T-helper 1 cell treated with Interleukin-12 subunit alpha and Interleukin-12 subunit beta and Interleukin-4 antibody, amounts not matched to agents 30 μg/mL and 1 μg/mL, for 36 hours (primary cell): ENCODE data around the gene MAGEA11.
"Not testable (repeated sequence)": the region's sequence is repeated elsewhere in the genome, so short reads cannot be mapped to it uniquely, and the experiment has no call there.

Source experiments
- H3K27ac Mint-ChIP-seq: one replicate; pipeline ENCODE4 v1.8.0; 2021; ENCODE audit warnings: mild to moderate bottlenecking, mixed read lengths
- H3K27me3 Mint-ChIP-seq: one replicate; pipeline ENCODE4 v1.8.0; 2021; ENCODE audit warnings: low read depth, mixed read lengths
- H3K36me3 Mint-ChIP-seq: one replicate; pipeline ENCODE4 v1.8.0; 2021; ENCODE audit warnings: low read depth, mixed read lengths
- H3K4me1 Mint-ChIP-seq: one replicate; pipeline ENCODE4 v1.8.0; 2021; ENCODE audit warnings: low read depth, mixed read lengths
- H3K4me3 Mint-ChIP-seq: one replicate; pipeline ENCODE4 v1.8.0; 2021; ENCODE audit warnings: mild to moderate bottlenecking, moderate library complexity, mixed read lengths
- H3K9me3 Mint-ChIP-seq: one replicate; pipeline ENCODE4 v1.8.0; 2021; ENCODE audit warnings: mixed read lengths

MAGEA11 gene, protein sequence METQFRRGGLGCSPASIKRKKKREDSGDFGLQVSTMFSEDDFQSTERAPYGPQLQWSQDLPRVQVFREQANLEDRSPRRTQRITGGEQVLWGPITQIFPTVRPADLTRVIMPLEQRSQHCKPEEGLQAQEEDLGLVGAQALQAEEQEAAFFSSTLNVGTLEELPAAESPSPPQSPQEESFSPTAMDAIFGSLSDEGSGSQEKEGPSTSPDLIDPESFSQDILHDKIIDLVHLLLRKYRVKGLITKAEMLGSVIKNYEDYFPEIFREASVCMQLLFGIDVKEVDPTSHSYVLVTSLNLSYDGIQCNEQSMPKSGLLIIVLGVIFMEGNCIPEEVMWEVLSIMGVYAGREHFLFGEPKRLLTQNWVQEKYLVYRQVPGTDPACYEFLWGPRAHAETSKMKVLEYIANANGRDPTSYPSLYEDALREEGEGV

GRCh38 chrX:149711545-149712236, at the start of gene MAGEA11:
Gene MAGEA11, plus strand, starts transcription at chrX:149712060. Its CDS starts 1,100 bp downstream, at chrX:149713160.
- H3K36me3 Mint-ChIP-seq: no peaks in the 10 kb centered on the region
- no peak within 1 kb of the TSS for H3K27ac Mint-ChIP-seq
- no peak within 1 kb of the TSS for H3K4me3 Mint-ChIP-seq
- no peaks in the 10 kb centered on the region for H3K4me1 Mint-ChIP-seq
- H3K27me3 Mint-ChIP-seq: no peaks in the 10 kb centered on the region
- no peaks in the 10 kb centered on the region for H3K9me3 Mint-ChIP-seq

GRCh38 chrX:149675088-149675487, 36.8 kb upstream of the MAGEA11 start:
- not testable (repeated sequence) for H3K4me1 Mint-ChIP-seq, H3K4me3 Mint-ChIP-seq

DNA sequence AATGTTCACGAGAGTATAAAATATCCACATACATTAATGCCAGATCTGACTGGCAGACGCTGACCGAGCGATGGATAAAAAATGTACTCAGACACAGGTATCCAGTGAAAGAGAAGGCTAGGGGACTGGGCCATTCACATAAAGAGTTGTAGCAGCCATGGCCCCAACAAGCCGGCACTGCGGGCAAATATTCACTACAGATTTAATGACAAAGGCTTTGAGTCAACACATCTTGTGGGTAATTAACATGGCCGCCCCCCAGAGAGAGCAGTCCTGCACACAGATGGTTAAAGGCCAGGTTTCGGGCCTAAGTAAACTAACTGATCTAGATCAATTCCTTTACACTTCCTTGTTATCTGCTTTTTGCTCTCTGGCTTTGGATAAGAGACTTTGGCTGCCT, 36.3 kb upstream of the MAGEA11 start:
- H3K4me1 Mint-ChIP-seq, H3K27me3 Mint-ChIP-seq, H3K9me3 Mint-ChIP-seq, H3K36me3 Mint-ChIP-seq, H3K4me3 Mint-ChIP-seq, H3K27ac Mint-ChIP-seq: not testable (repeated sequence)

More at GRCh38 chrX:149675088-149675487, 36.8 kb upstream of the MAGEA11 start:
- not testable (repeated sequence) for H3K9me3 Mint-ChIP-seq, H3K36me3 Mint-ChIP-seq, H3K27ac Mint-ChIP-seq, H3K27me3 Mint-ChIP-seq

DNA sequence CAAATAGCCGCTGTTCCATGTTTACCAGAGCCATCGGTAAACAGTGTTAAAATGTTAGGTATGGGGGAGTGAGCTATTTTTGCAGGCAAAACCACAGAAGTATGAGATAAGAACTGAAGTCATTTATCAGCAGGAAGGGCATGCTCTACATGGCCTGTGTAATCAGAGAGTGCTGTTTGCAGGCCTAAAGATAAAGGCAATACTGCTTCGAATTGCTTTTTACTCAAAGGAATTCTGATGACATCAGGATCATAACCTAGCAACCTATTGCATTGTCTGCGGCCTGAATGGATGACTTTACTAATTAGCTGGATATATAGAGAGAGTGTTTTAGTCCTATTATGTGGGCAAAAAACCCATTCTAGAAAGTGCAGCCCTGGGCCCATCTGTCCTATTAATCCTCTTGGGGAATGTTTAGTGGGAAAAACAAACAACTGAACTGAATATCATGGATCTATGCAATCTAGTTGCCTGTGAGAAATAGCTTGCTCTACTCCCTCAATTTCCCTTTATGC, 32.6 kb upstream of the MAGEA11 start:
- not testable (repeated sequence) for H3K27ac Mint-ChIP-seq, H3K4me1 Mint-ChIP-seq, H3K36me3 Mint-ChIP-seq, H3K4me3 Mint-ChIP-seq, H3K9me3 Mint-ChIP-seq, H3K27me3 Mint-ChIP-seq

DNA sequence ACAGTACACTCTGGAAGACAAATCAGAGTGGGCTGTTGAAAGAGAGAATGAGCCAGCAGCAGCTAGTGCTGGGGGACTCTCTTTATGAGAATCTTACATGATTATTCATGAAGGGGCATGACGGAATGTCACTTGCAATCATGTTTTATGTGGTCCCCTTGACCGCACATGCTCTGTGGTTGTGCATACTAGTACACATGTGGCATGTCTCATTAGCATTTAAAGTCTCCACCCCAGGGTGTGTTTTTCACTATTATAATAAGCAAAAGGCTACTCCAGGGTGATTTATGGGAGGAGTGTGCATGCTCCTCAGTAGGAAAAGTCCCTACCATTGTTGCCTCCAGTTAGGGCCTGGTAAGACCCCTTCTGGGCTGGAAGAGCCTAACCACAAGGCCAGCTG, 30.7 kb upstream of the MAGEA11 start:
- H3K4me1 Mint-ChIP-seq: no peaks in the 10 kb centered on the region
- H3K27me3 Mint-ChIP-seq: no peaks in the 10 kb centered on the region
- H3K27ac Mint-ChIP-seq: no peak overlapping the region
- no peak overlapping the region for H3K4me3 Mint-ChIP-seq
- H3K36me3 Mint-ChIP-seq: no peaks in the 10 kb centered on the region
- no peaks in the 10 kb centered on the region for H3K9me3 Mint-ChIP-seq

GRCh38 chrX:149682031-149682430, 29.8 kb upstream of the MAGEA11 start:
- Mint-ChIP-seq H3K27ac (no peak overlapping the region), H3K27me3 (no peaks in the 10 kb centered on the region), H3K4me3 (no peak overlapping the region), H3K36me3 (no peaks in the 10 kb centered on the region), H3K9me3 (no peaks in the 10 kb centered on the region), H3K4me1 (no peaks in the 10 kb centered on the region)

- Mint-ChIP-seq H3K4me3 (no peak overlapping the region), H3K27me3 (no peaks in the 10 kb centered on the region), H3K27ac (no peak overlapping the region), H3K4me1 (no peaks in the 10 kb centered on the region), H3K9me3 (no peaks in the 10 kb centered on the region), H3K36me3 (no peaks in the 10 kb centered on the region)
Measured at GRCh38 chrX:149682956-149683947, 28.6 kb upstream of the MAGEA11 start.

DNA sequence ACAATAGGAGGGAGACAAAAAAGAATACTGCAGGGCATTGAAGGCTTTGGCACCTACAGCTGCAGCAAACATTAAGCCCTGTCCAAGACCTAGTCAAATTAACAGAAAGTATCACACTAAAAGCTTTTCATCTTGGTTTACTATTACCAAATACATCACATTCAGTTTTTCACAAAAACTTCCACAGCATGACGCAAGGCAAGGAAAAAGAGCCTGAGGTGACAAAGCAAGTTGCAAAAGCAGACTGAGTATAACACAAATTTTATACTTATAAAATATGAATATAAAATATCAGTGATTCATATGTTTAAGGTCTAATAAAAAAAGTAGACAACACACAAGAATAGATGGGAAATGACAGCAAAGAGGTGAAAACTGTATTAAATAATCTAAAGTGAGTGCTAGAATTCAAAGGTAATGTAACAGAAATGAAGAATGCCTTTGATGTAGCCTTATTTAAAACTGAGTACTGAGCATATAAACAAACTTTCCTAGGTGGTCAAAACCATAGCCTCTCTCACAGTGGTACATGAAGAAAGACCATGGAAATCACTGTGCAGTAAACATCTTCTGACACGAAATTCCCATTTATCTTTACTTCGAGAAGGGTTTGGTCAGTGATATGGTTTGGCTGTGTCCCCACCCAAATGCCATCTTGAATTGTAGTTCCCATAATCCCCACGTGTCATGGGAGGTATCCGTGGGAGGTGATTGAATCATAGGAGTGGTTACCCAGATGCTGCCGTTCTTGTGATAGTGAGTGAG, 27.7 kb upstream of the MAGEA11 start:
- Mint-ChIP-seq H3K4me3 (no peak overlapping the region), H3K27ac (no peak overlapping the region), H3K9me3 (no peaks in the 10 kb centered on the region), H3K27me3 (no peaks in the 10 kb centered on the region), H3K4me1 (no peaks in the 10 kb centered on the region), H3K36me3 (no peaks in the 10 kb centered on the region)

DNA sequence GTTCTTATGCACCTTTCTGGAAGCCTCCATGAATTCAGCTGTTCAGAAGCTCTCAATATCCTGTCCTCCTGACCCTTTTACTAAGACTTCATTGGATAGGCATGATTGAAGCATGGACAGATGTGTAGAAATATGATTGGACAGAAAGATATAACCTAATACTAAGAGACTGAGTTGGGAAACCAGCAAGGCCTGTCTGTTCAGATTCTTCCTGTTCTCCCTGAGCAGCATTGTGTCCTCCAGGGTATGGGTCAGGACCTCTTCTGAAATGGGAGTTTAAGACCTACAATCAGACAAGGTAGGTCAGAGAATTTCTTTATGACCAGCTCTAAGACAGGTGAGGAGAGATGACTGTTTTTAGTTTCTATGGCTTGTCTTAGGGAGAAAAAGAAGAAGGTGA, 23.9 kb upstream of the MAGEA11 start:
- no peaks in the 10 kb centered on the region for H3K36me3 Mint-ChIP-seq
- no peak overlapping the region for H3K27ac Mint-ChIP-seq
- H3K9me3 Mint-ChIP-seq: no peaks in the 10 kb centered on the region
- H3K4me1 Mint-ChIP-seq: no peaks in the 10 kb centered on the region
- H3K27me3 Mint-ChIP-seq: peaks cover 9% of the 10 kb centered on the region
- H3K4me3 Mint-ChIP-seq: no peak overlapping the region

DNA sequence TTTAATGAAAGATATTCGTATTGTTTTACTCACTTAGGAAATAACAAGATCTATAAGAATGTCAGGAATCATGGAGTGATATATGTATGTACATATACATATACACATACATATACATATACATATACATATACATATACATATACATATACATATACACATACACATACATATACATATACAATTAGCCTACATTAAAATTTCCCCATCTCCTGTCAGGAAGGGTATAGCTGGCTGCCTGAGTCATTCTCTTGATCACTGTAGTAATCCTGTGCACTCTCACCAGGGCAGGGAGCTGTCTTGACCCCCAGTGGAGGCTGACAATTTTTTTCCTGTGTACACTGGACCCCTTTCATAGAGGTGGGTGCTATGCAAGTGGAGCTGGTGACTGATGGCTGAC, 23.3 kb upstream of the MAGEA11 start:
- Mint-ChIP-seq H3K9me3 (no peaks in the 10 kb centered on the region), H3K36me3 (no peaks in the 10 kb centered on the region), H3K27me3 (peaks cover 13% of the 10 kb centered on the region), H3K27ac (no peak overlapping the region), H3K4me3 (no peak overlapping the region), H3K4me1 (no peaks in the 10 kb centered on the region)

DNA sequence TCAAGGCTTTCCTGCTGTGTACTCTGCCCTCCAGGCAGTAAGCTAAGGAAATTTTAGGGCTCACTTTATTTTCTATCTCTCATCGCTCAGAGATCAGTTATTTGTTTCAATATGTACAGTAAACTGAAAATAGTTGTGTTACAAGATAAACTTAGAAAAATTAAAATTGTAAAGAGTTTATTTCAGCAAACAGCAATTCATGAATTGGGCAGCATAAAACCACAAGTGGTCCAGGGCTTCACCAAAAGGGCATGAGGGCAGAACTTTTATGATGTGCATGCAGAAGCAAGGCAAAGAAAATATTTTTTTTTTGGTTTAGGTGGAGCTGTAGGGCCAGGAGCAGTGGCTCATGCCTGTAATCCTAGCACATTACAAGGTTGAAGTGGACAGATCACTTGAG, 20.1 kb upstream of the MAGEA11 start:
- H3K4me3 Mint-ChIP-seq: no peak overlapping the region
- H3K4me1 Mint-ChIP-seq: no peaks in the 10 kb centered on the region
- no peak overlapping the region for H3K27ac Mint-ChIP-seq
- peaks cover 21% of the 10 kb centered on the region for H3K27me3 Mint-ChIP-seq
- H3K36me3 Mint-ChIP-seq: no peaks in the 10 kb centered on the region
- no peaks in the 10 kb centered on the region for H3K9me3 Mint-ChIP-seq

- not testable (repeated sequence) for H3K9me3 Mint-ChIP-seq, H3K4me3 Mint-ChIP-seq, H3K36me3 Mint-ChIP-seq, H3K4me1 Mint-ChIP-seq, H3K27ac Mint-ChIP-seq
- H3K27me3 Mint-ChIP-seq: peaks cover 21% of the 10 kb centered on the region
Measured at GRCh38 chrX:149692686-149693272, 19.1 kb upstream of the MAGEA11 start.

- peaks cover 4% of the 10 kb centered on the region for H3K27me3 Mint-ChIP-seq
- H3K36me3 Mint-ChIP-seq: no peaks in the 10 kb centered on the region
- H3K4me3 Mint-ChIP-seq: no peak overlapping the region
- no peaks in the 10 kb centered on the region for H3K9me3 Mint-ChIP-seq
- H3K27ac Mint-ChIP-seq: no peak overlapping the region
- H3K4me1 Mint-ChIP-seq: no peaks in the 10 kb centered on the region
Measured at GRCh38 chrX:149699761-149700160, 12.1 kb upstream of the MAGEA11 start.
